ENCODE results near the gene ETS2. TPM values are rescaled to one million over a fixed set of nuclear protein-coding genes. Genes with fewer than 3 reads are reported as not detected.

Gene ETS2
- total RNA-seq, 2 experiments from 2014 or later: 28.1 to 29.7 TPM

DNA sequence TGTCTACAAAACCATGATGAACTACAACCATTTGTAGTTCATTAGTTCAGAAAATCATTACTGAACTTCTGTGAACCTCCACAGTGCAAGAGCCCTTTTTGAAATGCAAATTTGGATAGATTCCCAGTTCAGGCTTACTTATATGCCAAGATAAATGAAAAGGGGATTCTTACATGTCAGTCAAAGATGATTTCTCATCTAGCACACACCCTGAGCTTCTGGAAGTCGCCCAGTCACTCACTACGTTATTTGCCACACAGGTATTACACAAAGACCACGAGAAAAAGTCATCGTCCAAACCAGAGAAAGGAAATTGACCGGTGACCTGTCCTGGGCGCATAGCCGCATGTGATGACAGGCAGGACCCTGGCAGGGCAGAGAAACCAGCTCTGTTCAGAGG, 41.8 kb downstream of the ETS2 start:
- no peaks in the 10 kb centered on the region for H3K9me3 Mint-ChIP-seq
- ChIA-PET CTCF (no interaction called here), POLR2A (no interaction called here)
- TF ChIP-seq, protein P1, sequence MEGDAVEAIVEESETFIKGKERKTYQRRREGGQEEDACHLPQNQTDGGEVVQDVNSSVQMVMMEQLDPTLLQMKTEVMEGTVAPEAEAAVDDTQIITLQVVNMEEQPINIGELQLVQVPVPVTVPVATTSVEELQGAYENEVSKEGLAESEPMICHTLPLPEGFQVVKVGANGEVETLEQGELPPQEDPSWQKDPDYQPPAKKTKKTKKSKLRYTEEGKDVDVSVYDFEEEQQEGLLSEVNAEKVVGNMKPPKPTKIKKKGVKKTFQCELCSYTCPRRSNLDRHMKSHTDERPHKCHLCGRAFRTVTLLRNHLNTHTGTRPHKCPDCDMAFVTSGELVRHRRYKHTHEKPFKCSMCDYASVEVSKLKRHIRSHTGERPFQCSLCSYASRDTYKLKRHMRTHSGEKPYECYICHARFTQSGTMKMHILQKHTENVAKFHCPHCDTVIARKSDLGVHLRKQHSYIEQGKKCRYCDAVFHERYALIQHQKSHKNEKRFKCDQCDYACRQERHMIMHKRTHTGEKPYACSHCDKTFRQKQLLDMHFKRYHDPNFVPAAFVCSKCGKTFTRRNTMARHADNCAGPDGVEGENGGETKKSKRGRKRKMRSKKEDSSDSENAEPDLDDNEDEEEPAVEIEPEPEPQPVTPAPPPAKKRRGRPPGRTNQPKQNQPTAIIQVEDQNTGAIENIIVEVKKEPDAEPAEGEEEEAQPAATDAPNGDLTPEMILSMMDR (IDR thresholded peaks at IDR 0.05): no peak
- DNase-seq (no peak), ATAC-seq (no peak)
- H3K4me1 Mint-ChIP-seq (ENCODE audit: low read depth): no peaks in the 10 kb centered on the region
- peaks cover under 1% of the 10 kb centered on the region for H3K27me3 Mint-ChIP-seq
- no peak overlapping the region for H3K27ac Mint-ChIP-seq
- intact Hi-C loops (cut with micrococcal nuclease): no loop called here
- no peaks in the 10 kb centered on the region for H3K36me3 Mint-ChIP-seq (ENCODE audit: low read depth)
- no peak overlapping the region for H3K4me3 Mint-ChIP-seq

DNA sequence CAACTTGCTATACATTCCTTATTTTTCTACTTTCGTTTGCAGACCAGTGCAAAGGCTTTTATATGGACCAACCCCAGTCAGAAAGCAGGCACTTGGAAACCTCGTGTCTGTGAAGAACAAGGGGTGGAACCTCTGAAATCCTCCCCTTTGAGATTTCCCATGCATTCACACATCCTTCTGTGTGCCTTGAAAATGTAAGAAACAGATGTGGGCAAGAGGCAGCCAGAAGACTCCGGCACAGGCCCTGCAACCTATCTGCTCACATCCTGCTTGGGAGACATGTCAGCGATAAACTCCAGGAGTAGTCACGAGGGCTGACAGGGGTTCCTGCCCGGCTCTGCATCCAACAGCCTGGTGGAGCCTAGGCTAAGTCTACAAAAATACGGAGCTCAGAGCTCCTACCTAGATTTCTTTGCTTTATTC, 42.5 kb downstream of the ETS2 start:
- POLR2A ChIA-PET: no interaction called here
- Mint-ChIP-seq H3K9me3 (no peaks in the 10 kb centered on the region), H3K4me1 (ENCODE audit: low read depth) (no peaks in the 10 kb centered on the region), H3K4me3 (no peak overlapping the region), H3K27ac (no peak overlapping the region), H3K36me3 (ENCODE audit: low read depth) (no peaks in the 10 kb centered on the region), H3K27me3 (peaks cover 3% of the 10 kb centered on the region)
- TF ChIP-seq, protein P1 (IDR thresholded peaks at IDR 0.05): no peak
- CTCF ChIA-PET: no interaction called here
- DNase-seq (no peak), ATAC-seq (no peak)
- intact Hi-C loops (cut with micrococcal nuclease): no loop called here

DNA sequence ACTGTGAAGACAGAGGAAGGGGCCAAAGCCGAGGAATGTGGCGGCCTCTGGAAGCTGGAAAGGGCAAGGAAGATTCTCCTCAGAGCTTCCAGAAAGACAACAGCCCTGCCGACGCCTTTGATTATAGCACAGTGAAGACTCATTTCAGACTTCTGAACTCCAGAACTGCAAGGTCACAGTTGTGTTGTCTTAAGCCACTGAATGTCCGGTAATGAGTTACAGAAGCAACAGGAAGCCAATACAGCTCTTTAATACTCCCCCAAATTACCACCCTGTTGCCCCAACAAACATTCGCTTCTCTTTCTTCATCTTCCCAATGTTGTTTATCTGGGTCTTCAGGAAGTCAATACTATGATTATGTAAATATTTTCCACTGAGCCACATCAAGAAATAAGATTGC, 44.0 kb downstream of the ETS2 start:
- intact Hi-C loops (cut with micrococcal nuclease): no loop called here

DNA sequence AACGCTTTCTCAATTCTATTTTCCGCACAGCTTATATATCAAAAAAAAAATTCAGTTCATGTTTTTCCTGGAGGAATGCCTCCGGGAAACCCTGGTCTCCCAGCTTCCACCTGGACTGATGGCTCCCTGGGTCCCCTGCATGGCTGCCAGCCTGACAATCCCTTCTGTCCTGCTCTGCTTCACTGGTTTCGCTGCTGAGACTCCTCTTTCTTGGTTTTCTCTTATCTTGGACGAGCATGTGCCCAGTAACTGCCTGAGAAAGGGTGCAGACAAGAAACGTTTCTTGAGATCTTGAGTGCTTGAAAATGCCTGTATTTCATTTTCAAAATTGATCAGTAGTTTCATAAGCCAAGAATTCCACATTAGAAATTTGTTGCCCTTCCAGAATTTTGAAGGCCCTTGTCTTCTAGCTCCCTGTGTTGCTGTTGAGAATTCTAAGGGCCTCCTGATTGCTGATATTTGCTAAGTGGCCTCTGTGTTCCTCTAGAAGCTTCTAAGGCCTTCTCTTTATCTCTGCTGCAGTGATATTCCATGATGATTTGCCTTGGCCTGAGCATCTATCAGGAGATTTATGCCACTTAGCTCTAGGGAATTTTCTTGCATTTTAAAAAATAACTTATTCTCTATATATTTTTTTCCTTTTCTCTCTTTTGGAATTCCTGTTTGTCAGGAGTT, 44.7 kb downstream of the ETS2 start:
- no peak overlapping the region for H3K4me3 Mint-ChIP-seq
- no peaks in the 10 kb centered on the region for H3K9me3 Mint-ChIP-seq
- peaks cover 3% of the 10 kb centered on the region for H3K27me3 Mint-ChIP-seq
- no peaks in the 10 kb centered on the region for H3K4me1 Mint-ChIP-seq (ENCODE audit: low read depth)
- intact Hi-C loops (cut with micrococcal nuclease): no loop called here
- DNase-seq (no peak), ATAC-seq (no peak)
- POLR2A ChIA-PET: interaction anchor here (1.4 kb wide), 1 partner anchor 18 kb away, joined by 3 read pairs; no protein-coding TSS in a partner anchor
- H3K36me3 Mint-ChIP-seq (ENCODE audit: low read depth): no peaks in the 10 kb centered on the region
- TF ChIP-seq, protein P1 (IDR thresholded peaks at IDR 0.05): no peak
- H3K27ac Mint-ChIP-seq: no peak overlapping the region
- CTCF ChIA-PET: interaction anchor here (1.0 kb wide), 1 partner anchor 14 kb away, joined by 3 read pairs; no protein-coding TSS in a partner anchor

More for the DNA sequence above, 44.0 kb downstream of the ETS2 start:
- DNase-seq (no peak), ATAC-seq (no peak)
- no peaks in the 10 kb centered on the region for H3K9me3 Mint-ChIP-seq
- no peaks in the 10 kb centered on the region for H3K36me3 Mint-ChIP-seq (ENCODE audit: low read depth)
- CTCF ChIA-PET: no interaction called here
- H3K27me3 Mint-ChIP-seq: peaks cover 3% of the 10 kb centered on the region
- no peak overlapping the region for H3K27ac Mint-ChIP-seq
- H3K4me1 Mint-ChIP-seq (ENCODE audit: low read depth): no peaks in the 10 kb centered on the region
- H3K4me3 Mint-ChIP-seq: no peak overlapping the region
- TF ChIP-seq, protein P1 (IDR thresholded peaks at IDR 0.05): no peak
- POLR2A ChIA-PET: no interaction called here

DNA sequence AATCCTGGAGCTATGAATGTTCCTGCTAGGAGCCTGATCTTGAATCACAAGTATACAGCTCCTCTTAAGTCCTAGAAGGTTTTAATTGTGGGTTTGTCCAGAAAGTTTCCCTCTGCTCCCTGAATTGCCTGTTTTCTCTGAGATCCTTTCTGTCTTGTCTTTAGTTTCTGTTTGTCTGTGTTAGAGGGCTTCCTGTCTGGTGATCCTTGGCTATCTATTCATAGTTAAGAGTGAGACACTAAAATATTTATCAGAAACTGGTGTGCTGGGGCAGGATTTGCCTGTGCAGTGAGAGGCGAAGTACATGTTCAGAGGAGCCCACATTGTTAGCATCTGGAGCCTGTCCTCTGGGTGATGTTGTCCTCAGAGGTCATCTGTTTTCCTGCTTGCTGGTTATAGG, 45.4 kb downstream of the ETS2 start:
- POLR2A ChIA-PET: interaction anchor here (1.4 kb wide), 1 partner anchor 19 kb away, joined by 3 read pairs; no protein-coding TSS in a partner anchor

More for the DNA sequence above, 45.4 kb downstream of the ETS2 start:
- CTCF ChIA-PET: interaction anchor here (1.0 kb wide), 1 partner anchor 14 kb away, joined by 3 read pairs; no protein-coding TSS in a partner anchor
- Mint-ChIP-seq H3K9me3 (no peaks in the 10 kb centered on the region), H3K27me3 (peaks cover 3% of the 10 kb centered on the region), H3K4me3 (no peak overlapping the region), H3K4me1 (ENCODE audit: low read depth) (no peaks in the 10 kb centered on the region), H3K27ac (no peak overlapping the region), H3K36me3 (ENCODE audit: low read depth) (no peaks in the 10 kb centered on the region)
- ATAC-seq (no peak), DNase-seq (no peak)
- intact Hi-C loops (cut with micrococcal nuclease): no loop called here
- TF ChIP-seq, protein P1 (IDR thresholded peaks at IDR 0.05): no peak

Data from activated CD8-positive, alpha-beta T cell treated with anti-CD3 and anti-CD28 coated beads for 36 hours (primary cell).